Immature natural killer cell (primary cell): ENCODE results near the gene GPR179. TPM values are rescaled to one million over a fixed set of nuclear protein-coding genes. Genes with fewer than 3 reads are reported as not detected.

ENCODE experiments used
- DNase-seq, 3 donors: peaks; one replicate each; pipeline ENCODE4 v3.0.0; 2022; ENCODE audit warnings: mixed read lengths in 1 of 3
- H3K27ac Mint-ChIP-seq, 6 donors: one replicate each; pipeline ENCODE4 v1.8.0; 2020; ENCODE audit warnings: mixed read lengths in 6 of 6, mild to moderate bottlenecking in 5 of 6, inconsistent platforms in 4 of 6, moderate library complexity in 3 of 6
- H3K27me3 Mint-ChIP-seq, 3 donors: one replicate each; pipeline ENCODE4 v1.8.0; 2020 to 2021; ENCODE audit warnings: low read depth in 3 of 3, mild to moderate bottlenecking in 3 of 3, mixed read lengths in 3 of 3, moderate library complexity in 3 of 3, inconsistent platforms in 1 of 3
- H3K36me3 Mint-ChIP-seq, 3 donors: one replicate each; pipeline ENCODE4 v1.8.0; 2020; ENCODE audit warnings: mixed read lengths in 3 of 3, inconsistent platforms in 2 of 3, mild to moderate bottlenecking in 2 of 3
- H3K4me1 Mint-ChIP-seq, 2 donors: one replicate each; pipeline ENCODE4 v1.8.0; 2020; ENCODE audit warnings: inconsistent platforms in 2 of 2, mild to moderate bottlenecking in 2 of 2, mixed read lengths in 2 of 2, moderate library complexity in 1 of 2
- H3K4me3 Mint-ChIP-seq, 5 donors: one replicate each; pipeline ENCODE4 v1.8.0; 2020; ENCODE audit warnings: mild to moderate bottlenecking in 5 of 5, mixed read lengths in 5 of 5, inconsistent platforms in 3 of 5, moderate library complexity in 3 of 5
- H3K9me3 Mint-ChIP-seq, 6 donors: one replicate each; pipeline ENCODE4 v1.8.0; 2020; ENCODE audit warnings: mild to moderate bottlenecking in 6 of 6, mixed read lengths in 6 of 6, inconsistent platforms in 4 of 6, moderate library complexity in 3 of 6
- polyA plus RNA-seq, 3 donors: library from polyadenylated mRNA; unstranded; fragments of 300-500 nt; fragmentation: Illumina TruSeq; gene quantifications; one replicate each; pipeline ENCODE4 v1.2.3, GENCODE V29; 2021

The GPR179 gene, protein sequence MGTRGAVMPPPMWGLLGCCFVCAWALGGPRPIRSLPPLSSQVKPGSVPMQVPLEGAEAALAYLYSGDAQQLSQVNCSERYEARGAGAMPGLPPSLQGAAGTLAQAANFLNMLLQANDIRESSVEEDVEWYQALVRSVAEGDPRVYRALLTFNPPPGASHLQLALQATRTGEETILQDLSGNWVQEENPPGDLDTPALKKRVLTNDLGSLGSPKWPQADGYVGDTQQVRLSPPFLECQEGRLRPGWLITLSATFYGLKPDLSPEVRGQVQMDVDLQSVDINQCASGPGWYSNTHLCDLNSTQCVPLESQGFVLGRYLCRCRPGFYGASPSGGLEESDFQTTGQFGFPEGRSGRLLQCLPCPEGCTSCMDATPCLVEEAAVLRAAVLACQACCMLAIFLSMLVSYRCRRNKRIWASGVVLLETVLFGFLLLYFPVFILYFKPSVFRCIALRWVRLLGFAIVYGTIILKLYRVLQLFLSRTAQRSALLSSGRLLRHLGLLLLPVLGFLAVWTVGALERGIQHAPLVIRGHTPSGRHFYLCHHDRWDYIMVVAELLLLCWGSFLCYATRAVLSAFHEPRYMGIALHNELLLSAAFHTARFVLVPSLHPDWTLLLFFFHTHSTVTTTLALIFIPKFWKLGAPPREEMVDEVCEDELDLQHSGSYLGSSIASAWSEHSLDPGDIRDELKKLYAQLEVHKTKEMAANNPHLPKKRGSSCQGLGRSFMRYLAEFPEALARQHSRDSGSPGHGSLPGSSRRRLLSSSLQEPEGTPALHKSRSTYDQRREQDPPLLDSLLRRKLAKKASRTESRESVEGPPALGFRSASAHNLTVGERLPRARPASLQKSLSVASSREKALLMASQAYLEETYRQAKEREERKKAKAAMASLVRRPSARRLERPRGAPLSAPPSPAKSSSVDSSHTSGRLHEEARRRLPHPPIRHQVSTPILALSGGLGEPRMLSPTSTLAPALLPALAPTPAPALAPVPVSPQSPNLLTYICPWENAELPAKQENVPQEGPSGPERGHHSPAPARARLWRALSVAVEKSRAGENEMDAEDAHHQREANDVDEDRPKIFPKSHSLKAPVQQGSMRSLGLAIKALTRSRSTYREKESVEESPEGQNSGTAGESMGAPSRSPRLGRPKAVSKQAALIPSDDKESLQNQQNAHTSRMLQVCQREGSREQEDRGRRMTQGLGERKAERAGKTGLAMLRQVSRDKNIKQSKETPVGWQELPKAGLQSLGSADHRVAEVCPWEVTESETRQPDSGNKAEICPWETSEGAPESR (N-terminal part only)
- polyA plus RNA-seq, result not detected

DNA sequence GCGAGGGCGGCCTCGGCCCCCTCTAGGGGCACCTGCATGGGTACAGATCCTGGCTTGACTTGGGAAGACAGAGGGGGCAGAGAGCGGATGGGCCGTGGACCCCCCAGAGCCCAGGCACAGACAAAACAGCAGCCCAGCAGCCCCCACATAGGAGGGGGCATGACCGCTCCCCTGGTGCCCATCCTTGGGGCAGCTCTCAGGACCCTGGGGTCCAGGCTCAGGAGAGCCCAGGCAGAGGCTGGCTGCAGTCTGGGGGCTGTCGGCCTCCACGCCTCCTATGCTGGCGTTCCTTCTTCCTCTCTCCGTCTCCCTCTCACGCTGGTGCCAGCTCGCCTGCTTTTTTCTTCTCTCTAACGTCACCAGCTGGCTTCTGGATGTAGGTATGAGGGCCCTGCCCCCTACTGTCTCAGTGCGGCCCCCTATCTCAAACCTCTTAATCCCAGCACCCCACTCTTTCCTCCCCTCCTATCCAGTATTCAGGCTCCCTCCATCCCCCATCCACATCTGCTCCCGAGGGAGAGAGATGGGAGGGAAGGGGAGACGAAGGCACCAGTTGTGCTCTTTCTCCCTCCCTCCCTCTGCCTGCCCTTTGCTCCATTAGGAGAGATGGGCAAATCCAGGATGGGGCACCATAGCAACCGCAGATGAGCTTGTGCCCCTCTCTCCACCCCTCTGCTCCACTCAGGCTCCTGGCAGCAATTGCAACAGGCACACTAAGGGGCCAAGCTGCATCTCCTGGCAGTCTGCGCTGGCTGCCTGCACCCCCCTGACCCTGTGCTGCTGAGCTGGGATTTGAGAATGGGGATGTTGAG lies at the start of gene GPR179:
Gene GPR179, minus strand, starts transcription at position 349 of the 812 bp plus-strand sequence. Its CDS starts 167 bp downstream, at position 182.
- H3K4me1 Mint-ChIP-seq, result peaks cover 0 to under 1% of the 10 kb centered on the region in 2 donors
- H3K27ac Mint-ChIP-seq, result no peak within 1 kb of the TSS
- DNase-seq, result no peak
- H3K4me3 Mint-ChIP-seq, result no peak within 1 kb of the TSS
- no peaks in the 10 kb centered on the region for H3K36me3 Mint-ChIP-seq
- H3K9me3 Mint-ChIP-seq, result no peaks in the 10 kb centered on the region
- peaks cover 0 to 7% (median 4%) of the 10 kb centered on the region in 3 donors for H3K27me3 Mint-ChIP-seq

DNA sequence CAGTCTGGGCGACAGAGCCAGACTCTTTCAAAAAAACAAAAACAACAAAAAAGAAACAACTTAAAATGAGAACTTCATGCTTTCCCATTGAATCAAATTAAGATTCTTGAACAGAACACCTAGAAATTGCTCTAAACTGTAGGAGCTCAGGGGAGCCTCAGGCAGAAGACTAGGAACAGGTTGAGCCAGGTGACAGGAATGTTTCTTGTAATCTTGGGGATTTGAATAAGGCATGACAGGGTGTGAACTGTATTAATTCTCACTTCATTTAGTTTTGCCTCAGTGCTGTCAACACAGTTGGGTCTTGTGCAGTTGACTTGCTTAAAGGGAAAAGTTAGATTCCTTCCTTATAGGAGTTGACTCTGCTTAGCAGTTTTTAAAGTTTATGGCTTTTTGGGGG lies 35.7 kb upstream of the GPR179 start:
- Mint-ChIP-seq H3K36me3 (peaks cover 4 to 13% (median 12%) of the 10 kb centered on the region in 3 donors), H3K27me3 (no peaks in the 10 kb centered on the region), H3K4me1 (no peaks in the 10 kb centered on the region), H3K27ac (peak overlapping the region in 1 of 6 donors; percentile 16), H3K4me3 (no peak overlapping the region), H3K9me3 (no peaks in the 10 kb centered on the region)
- no peak for DNase-seq

GRCh38 chr17:38369124-38369886 lies 25.5 kb upstream of the GPR179 start:
- H3K9me3 Mint-ChIP-seq, result no peaks in the 10 kb centered on the region
- no peak overlapping the region for H3K4me3 Mint-ChIP-seq
- no peak for DNase-seq
- peak overlapping the region in 1 of 6 donors; percentile 30 for H3K27ac Mint-ChIP-seq
- H3K27me3 Mint-ChIP-seq, result no peaks in the 10 kb centered on the region
- H3K36me3 Mint-ChIP-seq, result peaks cover 22 to 31% (median 24%) of the 10 kb centered on the region in 3 donors
- no peaks in the 10 kb centered on the region for H3K4me1 Mint-ChIP-seq

- Mint-ChIP-seq H3K4me3 (no peak overlapping the region), H3K9me3 (no peaks in the 10 kb centered on the region), H3K36me3 (peaks cover 6 to 17% (median 10%) of the 10 kb centered on the region in 3 donors), H3K4me1 (no peaks in the 10 kb centered on the region), H3K27me3 (no peaks in the 10 kb centered on the region), H3K27ac (no peak overlapping the region)
- no peak for DNase-seq
Observed at GRCh38 chr17:38364741-38365140, 21.0 kb upstream of the GPR179 start.

DNA sequence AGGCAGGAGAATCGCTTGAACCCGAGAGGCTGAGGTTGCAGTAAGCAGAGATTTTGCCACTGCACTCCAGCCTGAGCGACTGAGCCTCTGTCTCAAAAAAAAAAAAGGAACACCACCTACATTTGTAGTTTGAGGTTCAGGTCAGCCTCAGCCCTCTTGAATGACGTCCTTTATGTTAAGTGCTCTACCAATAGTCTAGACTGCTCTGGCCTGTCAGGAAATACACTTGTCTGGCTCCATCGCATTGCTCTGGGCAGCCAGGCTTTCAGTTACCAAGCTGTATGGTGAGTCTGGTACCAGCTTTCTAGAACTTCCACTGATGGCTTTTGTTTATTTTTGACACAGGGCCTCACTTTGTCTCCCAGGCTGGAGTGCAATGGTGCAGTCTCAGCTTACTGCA lies 19.3 kb upstream of the GPR179 start:
- no peak for DNase-seq
- Mint-ChIP-seq H3K27me3 (no peaks in the 10 kb centered on the region), H3K9me3 (no peaks in the 10 kb centered on the region), H3K27ac (no peak overlapping the region), H3K4me1 (peaks cover 0 to 2% of the 10 kb centered on the region in 2 donors), H3K4me3 (no peak overlapping the region), H3K36me3 (peaks cover 3 to 8% (median 5%) of the 10 kb centered on the region in 3 donors)

DNA sequence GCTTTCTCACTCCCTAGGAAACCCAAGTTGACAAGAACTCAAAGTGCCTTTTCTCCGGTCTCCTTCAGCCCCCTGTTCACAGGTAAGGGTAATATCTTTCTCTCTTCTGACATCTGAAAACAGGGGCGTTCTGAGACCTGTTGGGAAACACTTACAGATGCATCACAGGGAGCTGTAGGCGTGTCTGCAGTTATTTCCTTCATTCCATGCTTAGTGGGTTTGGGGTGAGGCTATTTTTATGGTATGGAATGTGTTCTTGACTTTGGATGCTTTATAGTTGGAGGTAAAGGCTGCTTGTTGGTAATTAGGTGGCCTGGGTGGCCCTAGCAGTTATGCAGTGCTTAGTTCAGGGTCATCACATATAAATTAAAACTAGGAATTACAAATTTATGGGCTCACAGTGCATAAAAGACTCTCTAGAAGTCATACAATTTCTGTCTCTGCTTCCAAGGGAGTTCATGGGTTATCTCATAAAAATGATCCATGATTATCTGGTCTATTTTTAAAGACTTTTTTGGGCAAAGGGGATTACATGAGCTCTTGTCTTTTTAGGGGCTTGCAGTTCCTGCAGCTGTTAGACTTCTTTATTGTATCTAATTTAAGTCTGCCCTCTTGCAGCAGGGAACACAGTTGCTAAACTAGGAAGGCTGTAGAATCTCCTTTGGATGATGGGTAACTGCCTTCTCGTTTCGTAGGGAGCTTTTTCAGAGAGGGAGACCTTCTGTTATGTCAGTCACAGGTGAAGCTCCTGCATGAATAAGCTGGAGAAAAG lies 18.1 kb upstream of the GPR179 start:
- peaks cover 0 to 4% (median 0%) of the 10 kb centered on the region in 3 donors for H3K36me3 Mint-ChIP-seq
- H3K27me3 Mint-ChIP-seq, result no peaks in the 10 kb centered on the region
- no peaks in the 10 kb centered on the region for H3K9me3 Mint-ChIP-seq
- H3K4me1 Mint-ChIP-seq, result peaks cover 0 to 4% of the 10 kb centered on the region in 2 donors
- DNase-seq, result no peak
- H3K4me3 Mint-ChIP-seq, result no peak overlapping the region
- H3K27ac Mint-ChIP-seq, result no peak overlapping the region

- no peak for DNase-seq
- Mint-ChIP-seq H3K36me3 (no peaks in the 10 kb centered on the region), H3K4me1 (peaks cover 16 to 19% of the 10 kb centered on the region in 2 donors), H3K9me3 (no peaks in the 10 kb centered on the region), H3K27me3 (no peaks in the 10 kb centered on the region), H3K27ac (peak overlapping the region in 1 of 6 donors; percentile 0), H3K4me3 (no peak overlapping the region)
Observed at GRCh38 chr17:38358586-38359513, 15.1 kb upstream of the GPR179 start.

- Mint-ChIP-seq H3K9me3 (no peaks in the 10 kb centered on the region), H3K4me3 (no peak overlapping the region), H3K27ac (no peak overlapping the region), H3K4me1 (peaks cover 26 to 31% of the 10 kb centered on the region in 2 donors), H3K27me3 (peaks cover 0 to 2% (median 0%) of the 10 kb centered on the region in 3 donors), H3K36me3 (no peaks in the 10 kb centered on the region)
- no peak for DNase-seq
Observed at GRCh38 chr17:38357486-38358123, 13.8 kb upstream of the GPR179 start.

DNA sequence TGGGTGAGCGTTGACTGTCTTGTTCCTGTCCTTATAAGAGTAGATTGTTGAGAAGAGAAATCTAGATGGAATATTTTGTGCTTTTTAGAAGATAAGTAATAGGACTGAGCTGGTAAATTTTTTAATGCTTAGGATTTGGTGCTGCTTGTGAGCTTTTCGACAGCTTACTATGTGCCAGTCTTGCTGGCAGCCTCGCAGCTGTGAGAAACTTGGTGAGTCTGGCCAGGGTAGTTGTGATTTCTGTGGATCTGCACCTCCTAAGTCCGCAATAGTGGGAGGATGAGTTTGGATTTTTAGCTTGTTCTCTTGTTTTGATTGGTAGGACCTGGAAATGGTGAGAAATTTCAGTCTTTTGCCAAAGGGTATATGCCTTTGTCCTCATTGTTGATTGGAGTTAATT lies 11.5 kb upstream of the GPR179 start:
- H3K27ac Mint-ChIP-seq, result peak overlapping the region in 1 of 6 donors; percentile 11
- peaks cover 0 to 4% (median 4%) of the 10 kb centered on the region in 3 donors for H3K27me3 Mint-ChIP-seq
- H3K4me3 Mint-ChIP-seq, result peak overlapping the region in 1 of 5 donors; percentile 22
- H3K36me3 Mint-ChIP-seq, result no peaks in the 10 kb centered on the region
- DNase-seq, result no peak
- no peaks in the 10 kb centered on the region for H3K9me3 Mint-ChIP-seq
- peaks cover 31 to 38% of the 10 kb centered on the region in 2 donors for H3K4me1 Mint-ChIP-seq

DNA sequence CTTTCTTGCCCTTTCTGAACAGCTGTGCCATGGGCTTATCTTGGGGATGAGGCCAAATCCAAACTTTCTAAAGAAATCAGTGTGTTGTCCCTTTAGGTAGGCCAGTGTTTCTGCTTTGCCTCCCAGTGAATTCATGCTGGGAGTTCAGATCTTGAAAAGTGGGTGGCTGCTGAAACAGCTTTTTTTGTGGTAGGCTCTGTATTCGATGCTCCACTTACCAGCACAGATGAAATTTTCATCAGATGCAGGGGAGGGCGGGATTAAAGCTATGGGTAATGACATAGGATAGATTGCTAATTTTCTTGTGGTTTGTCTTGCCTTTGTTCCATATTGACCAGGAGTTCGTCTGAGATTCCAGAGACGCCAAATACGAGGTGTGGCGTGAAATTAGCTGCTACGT lies 10.7 kb upstream of the GPR179 start:
- no peak for DNase-seq
- Mint-ChIP-seq H3K27me3 (peaks cover 0 to 4% (median 4%) of the 10 kb centered on the region in 3 donors), H3K27ac (peak overlapping the region in 1 of 6 donors; percentile 42), H3K9me3 (no peaks in the 10 kb centered on the region), H3K4me1 (peaks cover 31 to 38% of the 10 kb centered on the region in 2 donors), H3K36me3 (no peaks in the 10 kb centered on the region), H3K4me3 (peak overlapping the region in 3 of 5 donors; percentile 1 to 85 (median 31))
